Fibroblast of lung (primary cell): ENCODE results near the gene ELF3. TPM values are rescaled to one million over a fixed set of nuclear protein-coding genes. Genes with fewer than 3 reads are reported as not detected.
"Not testable (repeated sequence)": the region's sequence is repeated elsewhere in the genome, so short reads cannot be mapped to it uniquely, and the experiment has no call there.

Source experiments
- DNase-seq, 2 donors: peaks; one replicate each; pipeline versions ENCODE4 v3.0.0 to v3.0.0-alpha.2; 2010; ENCODE audit warnings: low read depth in 2 of 2
- H2AFZ ChIP-seq: 2 replicates; pipeline ENCODE4 v1.5.1; 2012; ENCODE audit warnings: low read length, control low read depth, inconsistent platforms
- H3K27ac ChIP-seq: 2 replicates; pipeline ENCODE4 v1.5.1; 2011; ENCODE audit warnings: low read length, control low read depth; ENCODE audit not compliant: insufficient read depth
- H3K27me3 ChIP-seq: 2 replicates; pipeline ENCODE4 v1.5.1; 2011; ENCODE audit warnings: mild to moderate bottlenecking, low read length; ENCODE audit not compliant: control insufficient read depth, insufficient read depth
- H3K36me3 ChIP-seq: 2 replicates; pipeline ENCODE4 v1.5.1; 2011; ENCODE audit warnings: low read length; ENCODE audit not compliant: control insufficient read depth, insufficient read depth
- H3K4me1 ChIP-seq: 2 replicates; pipeline ENCODE4 v1.5.1; 2011; ENCODE audit warnings: low read length; ENCODE audit not compliant: control insufficient read depth, insufficient read depth; ENCODE audit errors: extremely low read depth
- H3K4me2 ChIP-seq: 2 replicates; pipeline ENCODE4 v1.5.1; 2011; ENCODE audit warnings: low read length, control low read depth; ENCODE audit not compliant: insufficient read depth; ENCODE audit errors: extremely low read depth
- H3K4me3 ChIP-seq, 4 experiments: fragments of 200-600 bp in 1 of 4; sonication (generic) in 1 of 4; replicated peaks in 1 of 4; 2 replicates each; pipeline ENCODE4 v1.5.1; 2011 to 2016; ENCODE audit warnings: low read length in 4 of 4, low read depth in 3 of 4, mild to moderate bottlenecking in 3 of 4, control low read depth in 2 of 4, inconsistent platforms in 1 of 4, mixed read lengths in 1 of 4; ENCODE audit not compliant: insufficient read depth in 1 of 4; ENCODE audit errors: control extremely low read depth in 1 of 4
- H3K79me2 ChIP-seq: 2 replicates; pipeline ENCODE4 v1.5.1; 2012; ENCODE audit warnings: mild to moderate bottlenecking, low read length, inconsistent platforms; ENCODE audit not compliant: control insufficient read depth, insufficient read depth
- H3K9ac ChIP-seq: 2 replicates; pipeline ENCODE4 v1.5.1; 2011; ENCODE audit warnings: mild to moderate bottlenecking, low read length, control low read depth; ENCODE audit not compliant: insufficient read depth
- H3K9me3 ChIP-seq: 2 replicates; pipeline ENCODE4 v1.5.1; 2012; ENCODE audit warnings: low read depth, low read length; ENCODE audit not compliant: control insufficient read depth, insufficient read depth
- H4K20me1 ChIP-seq: 2 replicates; pipeline ENCODE4 v1.5.1; 2011; ENCODE audit warnings: low read length; ENCODE audit not compliant: control insufficient read depth, insufficient read depth; ENCODE audit errors: extremely low read depth
- CTCF ChIP-seq, 2 donors: IDR thresholded peaks in 1 of 2; conservative IDR thresholded peaks in 1 of 2; 1 replicate in 1 of 2; 2 replicates in 1 of 2; pipeline ENCODE4 v1.5.1; 2011 to 2012; ENCODE audit warnings: low read length in 2 of 2, control low read depth in 1 of 2, inconsistent platforms in 1 of 2, low read depth in 1 of 2, mild to moderate bottlenecking in 1 of 2
- EZH2 ChIP-seq: IDR thresholded peaks from 2 replicates; pipeline ENCODE4 v1.5.1; 2012; ENCODE audit warnings: low read length, control low read depth, mild to moderate bottlenecking; ENCODE audit errors: missing control alignments
- polyA plus RNA-seq, 2 donors: library from polyadenylated mRNA; depleted of rRNA in 1 of 2; stranded (reverse) in 1 of 2; unstranded in 1 of 2; fragments of >200 nt; gene quantifications; 2 replicates each; pipeline ENCODE4 v1.2.1, GENCODE V29; 2011 to 2012; ENCODE audit warnings: missing spikeins in 1 of 2
- total RNA-seq: library from RNA; depleted of rRNA; stranded (reverse); fragments of >200 nt; gene quantifications from 2 replicates; pipeline ENCODE4 v1.2.1, GENCODE V29; 2014

The ELF3 gene
- total and polyA plus RNA-seq, 2 donors (not counting 1 experiment from before 2014, with no cell fraction given), result 0.12 to 0.17 TPM

- H2AFZ ChIP-seq, result no peak overlapping the region
- no peak for DNase-seq
These were observed 7.5 kb downstream of the ELF3 start for GRCh38 chr1:202017749-202018467.

DNA sequence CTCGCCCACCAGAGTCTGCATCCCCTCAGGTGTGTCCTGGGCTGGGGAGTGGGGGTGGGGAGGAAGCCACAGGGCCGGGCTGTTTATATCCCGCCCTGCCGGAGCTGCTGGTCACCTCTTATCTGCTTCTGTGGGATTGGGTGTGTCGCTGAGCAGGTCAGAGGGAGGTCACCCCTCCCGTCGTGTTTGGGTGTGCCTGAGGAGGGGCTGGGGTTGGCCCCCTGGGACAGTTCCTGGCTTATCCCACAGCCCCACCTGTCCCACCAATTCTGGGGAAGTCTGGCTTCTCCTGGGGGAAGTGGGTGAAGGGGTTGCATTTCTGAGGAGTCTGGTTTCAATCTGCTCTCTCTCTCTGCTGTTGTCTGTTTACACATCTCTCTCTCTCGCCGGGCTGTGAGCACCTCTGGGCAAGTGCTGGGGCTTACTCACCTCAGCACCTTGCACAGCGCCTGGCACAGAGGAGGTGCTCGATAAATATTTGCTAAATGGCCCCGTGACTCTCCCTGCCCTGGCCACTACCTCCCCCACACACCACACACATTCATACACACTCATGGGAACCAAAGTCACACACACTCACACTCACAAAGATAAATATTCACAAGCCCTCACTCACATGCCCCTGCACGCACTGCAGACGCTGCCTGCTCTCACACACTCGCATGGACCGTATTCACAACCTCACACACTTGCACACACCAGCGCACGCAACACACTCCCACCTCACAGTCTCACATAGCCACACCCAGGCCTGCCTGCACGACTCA lies 8.3 kb downstream of the ELF3 start:
- H3K4me2 ChIP-seq, result no peak overlapping the region
- H3K9ac ChIP-seq, result no peak overlapping the region
- TF ChIP-seq EZH2, result no peak
- no peak for TF ChIP-seq CTCF (conservative IDR thresholded peaks at IDR 0.05 in 1 of 2, IDR thresholded peaks at IDR 0.05 in 1 of 2; ENCODE audit: low read depth in 1 of 2, low read length in 2 of 2)
- no peaks in the 10 kb centered on the region for H3K36me3 ChIP-seq
- no peaks in the 10 kb centered on the region for H3K9me3 ChIP-seq
- H3K27me3 ChIP-seq, result peaks cover 7% of the 10 kb centered on the region
- no peaks in the 10 kb centered on the region for H3K4me1 ChIP-seq
- H3K4me3 ChIP-seq, result no peak overlapping the region
- DNase-seq, result peak in 1 of 2 donors; percentile 20
- no peaks in the 10 kb centered on the region for H3K79me2 ChIP-seq
- no peaks in the 10 kb centered on the region for H4K20me1 ChIP-seq
- no peak overlapping the region for H2AFZ ChIP-seq
- no peak overlapping the region for H3K27ac ChIP-seq

More at GRCh38 chr1:202017749-202018467, 7.5 kb downstream of the ELF3 start:
- H3K27me3 ChIP-seq, result peaks cover 7% of the 10 kb centered on the region
- H3K9ac ChIP-seq, result no peak overlapping the region
- no peaks in the 10 kb centered on the region for H3K79me2 ChIP-seq
- H3K36me3 ChIP-seq, result no peaks in the 10 kb centered on the region
- TF ChIP-seq EZH2, result no peak
- TF ChIP-seq CTCF (conservative IDR thresholded peaks at IDR 0.05 in 1 of 2, IDR thresholded peaks at IDR 0.05 in 1 of 2; ENCODE audit: low read depth in 1 of 2, low read length in 2 of 2), result no peak
- H3K4me3 ChIP-seq, result no peak overlapping the region
- H3K4me2 ChIP-seq, result no peak overlapping the region
- H4K20me1 ChIP-seq, result no peaks in the 10 kb centered on the region
- H3K27ac ChIP-seq, result no peak overlapping the region
- H3K4me1 ChIP-seq, result no peaks in the 10 kb centered on the region
- no peaks in the 10 kb centered on the region for H3K9me3 ChIP-seq

DNA sequence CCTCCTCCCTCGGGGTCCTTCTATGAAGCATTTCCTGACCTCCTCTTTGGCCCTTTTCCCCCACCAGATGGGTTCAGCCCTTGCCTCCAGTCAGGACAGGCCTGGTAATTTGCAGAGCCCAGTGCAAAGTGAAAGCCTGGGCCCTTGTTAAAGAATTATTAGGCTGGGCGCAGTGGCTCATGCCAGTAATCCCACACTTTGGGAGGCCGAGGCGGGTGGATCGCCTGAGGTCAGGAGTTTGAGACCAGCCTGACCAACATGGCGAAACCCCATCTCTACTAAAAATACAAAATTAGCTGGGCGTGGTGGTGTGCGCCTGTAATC lies 8.8 kb downstream of the ELF3 start:
- DNase-seq, H4K20me1 ChIP-seq, H3K4me1 ChIP-seq, H3K27me3 ChIP-seq, H2AFZ ChIP-seq, H3K9me3 ChIP-seq, H3K4me3 ChIP-seq, H3K27ac ChIP-seq, H3K36me3 ChIP-seq, H3K4me2 ChIP-seq, H3K79me2 ChIP-seq, H3K9ac ChIP-seq: not testable (repeated sequence)
